Astrocyte of the cerebellum (primary cell): ENCODE results near the gene SLC6A7.

Experiments
- DNase-seq: peaks from one replicate; pipeline ENCODE4 v3.0.0-alpha.2; 2011; ENCODE audit warnings: low read depth
- H3K4me3 ChIP-seq: 2 replicates; pipeline ENCODE4 v1.5.1; 2011; ENCODE audit warnings: mild to moderate bottlenecking, low read depth, low read length, moderate library complexity
- CTCF ChIP-seq: IDR thresholded peaks from 2 replicates; pipeline ENCODE4 v1.5.1; 2012; ENCODE audit warnings: low read length, low read depth, moderate library complexity, mild to moderate bottlenecking; ENCODE audit errors: missing control alignments
- in situ Hi-C: cut with HindIII; loops from 2 replicates; pipeline ENCODE4 v1.10.0; 2017; ENCODE audit warnings: low sequenced_read_pairs

Gene SLC6A7

GRCh38 chr5:150148117-150148927 lies 41.5 kb upstream of the SLC6A7 start:
- TF ChIP-seq CTCF, result no peak
- in situ Hi-C loops, result no loop called here
- no peak for DNase-seq
- H3K4me3 ChIP-seq, result no peak overlapping the region

DNA sequence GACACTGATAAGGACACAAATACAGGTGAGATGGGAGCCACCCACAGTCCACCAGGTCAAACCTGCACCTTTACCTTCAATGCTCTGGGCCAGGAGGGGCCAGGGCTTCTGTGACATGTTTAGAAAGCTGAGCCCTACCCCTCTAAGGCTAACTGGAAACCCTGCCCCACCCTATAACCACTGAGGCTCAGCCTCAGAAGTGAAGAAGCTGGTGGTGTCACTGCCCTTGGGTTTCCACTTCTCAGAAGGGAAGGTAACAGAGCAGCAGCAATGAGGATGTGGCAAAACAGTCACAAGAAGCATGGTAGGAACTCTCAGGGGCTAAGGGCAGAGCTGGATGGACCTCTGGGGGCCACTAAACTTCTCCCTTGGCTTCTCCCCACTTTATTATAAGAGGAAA lies 40.2 kb upstream of the SLC6A7 start:
- H3K4me3 ChIP-seq, result no peak overlapping the region
- no peak for TF ChIP-seq CTCF
- in situ Hi-C loops, result no loop called here
- no peak for DNase-seq

DNA sequence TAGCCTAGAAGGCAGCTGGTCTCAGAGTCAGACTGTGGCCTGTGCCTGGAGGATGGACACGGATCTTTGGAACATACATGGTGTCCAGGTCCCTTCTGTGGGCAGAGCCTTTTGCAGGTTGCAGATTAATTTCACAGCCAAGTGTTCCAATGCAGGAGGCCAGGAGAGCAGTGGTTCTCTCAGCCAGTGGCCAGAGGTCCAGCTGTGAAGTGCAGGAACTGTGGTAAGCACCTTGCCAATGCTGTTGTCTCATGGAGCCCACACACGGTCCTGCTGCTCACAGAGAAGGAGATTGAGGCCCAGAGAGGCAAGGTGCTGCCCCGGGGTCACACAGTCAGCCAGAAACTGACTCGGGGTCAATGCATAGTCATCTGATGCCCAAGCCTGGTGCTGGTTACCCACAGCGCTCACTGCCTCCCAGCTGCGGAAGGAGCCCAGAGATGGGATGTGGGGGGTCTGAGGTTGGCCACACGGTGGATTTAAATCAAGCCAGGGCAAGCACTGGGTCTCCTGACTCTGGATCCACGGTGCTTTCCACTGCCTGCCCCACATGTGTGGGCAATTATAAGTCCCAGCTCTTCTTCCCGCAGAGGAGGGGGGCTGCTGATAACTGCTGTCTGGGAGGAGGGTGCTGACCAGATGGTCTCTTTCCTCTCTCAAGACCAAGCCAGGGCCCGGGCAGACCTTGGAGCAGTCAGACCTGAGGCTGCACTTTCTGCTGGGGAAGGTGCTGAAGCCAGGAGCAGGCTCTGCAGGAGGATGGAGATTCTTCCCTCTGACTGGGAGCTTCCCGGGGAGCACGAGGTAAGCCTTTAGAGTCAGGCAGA lies 37.0 kb upstream of the SLC6A7 start:
- TF ChIP-seq CTCF, result no peak
- no peak overlapping the region for H3K4me3 ChIP-seq
- in situ Hi-C loops, result no loop called here
- no peak for DNase-seq

DNA sequence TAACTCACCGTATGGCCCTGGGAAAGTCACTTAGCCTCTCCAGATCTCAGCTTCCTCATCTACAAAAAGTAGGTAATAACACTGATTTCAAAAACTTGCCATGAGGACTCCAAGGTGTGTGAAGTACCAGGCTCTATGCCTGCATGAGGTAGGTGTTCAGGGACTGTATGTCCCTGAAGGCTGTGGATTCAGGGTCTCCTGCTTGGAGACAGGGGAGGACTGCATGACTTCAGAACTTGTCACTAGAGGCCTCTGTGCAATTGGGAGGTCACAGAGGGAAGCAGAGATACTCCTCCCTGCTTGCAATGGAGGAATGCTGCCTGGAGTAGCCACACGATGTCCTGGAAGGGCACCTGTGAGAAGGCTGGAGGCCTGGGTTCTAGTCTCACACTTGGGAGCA lies 36.4 kb upstream of the SLC6A7 start:
- in situ Hi-C loops, result no loop called here
- peak overlapping the region; percentile 65 for H3K4me3 ChIP-seq
- DNase-seq, result no peak
- no peak for TF ChIP-seq CTCF

GRCh38 chr5:150153957-150154617 lies 35.8 kb upstream of the SLC6A7 start:
- peak; percentile 64 for DNase-seq
- peak overlapping the region; percentile 65 for H3K4me3 ChIP-seq
- peak; percentile 18 for TF ChIP-seq CTCF
- in situ Hi-C loops, result no loop called here

DNA sequence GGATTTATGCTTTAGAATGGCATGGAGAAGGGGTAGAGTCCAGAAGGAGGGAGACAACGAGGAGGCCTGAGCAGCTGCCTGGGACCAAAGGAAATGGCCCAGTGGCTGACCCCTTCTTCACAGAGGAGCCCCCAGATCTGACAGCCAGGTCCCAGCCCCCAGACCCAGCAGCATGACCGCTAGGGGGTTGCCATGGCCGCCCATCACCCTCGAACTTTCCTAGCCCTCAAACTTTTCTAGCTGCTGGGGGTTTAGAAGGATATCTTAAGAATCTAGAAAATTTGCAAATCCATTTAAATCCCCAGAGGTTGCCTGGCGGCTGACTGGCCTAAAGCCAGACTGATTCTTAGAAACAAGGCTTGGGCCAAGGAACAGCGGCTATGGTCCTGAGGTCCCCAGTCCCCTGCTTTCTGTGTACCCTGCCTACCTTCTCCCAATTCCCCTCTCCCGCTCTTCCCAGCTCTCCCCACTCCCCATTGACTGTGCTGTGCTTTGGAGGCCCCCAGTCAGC lies 35.2 kb upstream of the SLC6A7 start:
- DNase-seq, result no peak
- in situ Hi-C loops, result no loop called here
- no peak for TF ChIP-seq CTCF
- peak overlapping the region; percentile 65 for H3K4me3 ChIP-seq
